Measurements from ENCODE around the gene TMIGD1. TPM values are rescaled to one million over a fixed set of nuclear protein-coding genes. Genes with fewer than 3 reads are reported as not detected.

TMIGD1 gene
- total and polyA plus RNA-seq, 2 donors (not counting 3 experiments of a cell fraction or from before 2014, with no cell fraction given) = not detected

GRCh38 chr17:30372755-30373154 lies 38.9 kb upstream of the TMIGD1 start:
- H3K79me2 ChIP-seq (ENCODE audit: control insufficient read depth, insufficient read depth, low read length) = no peaks in the 10 kb centered on the region
- no peak overlapping the region for H3K4me2 ChIP-seq (ENCODE audit: insufficient read depth, low read length)
- FAIRE-seq (no peak), DNase-seq (ENCODE audit: low read depth, low spot score) (no peak)
- H3K9me1 ChIP-seq (replicated peaks; ENCODE audit: control insufficient read depth, extremely low read depth, insufficient read depth, low read length) = no peaks in the 10 kb centered on the region
- no peaks in the 10 kb centered on the region for H3K9me3 ChIP-seq (replicated peaks; ENCODE audit: control insufficient read depth, insufficient read depth, low read length)
- H3K4me3 ChIP-seq (replicated peaks in 1 of 3; ENCODE audit: insufficient read depth in 1 of 3, low read depth in 1 of 3, low read length in 3 of 3) = no peak overlapping the region
- ChIA-PET CTCF (no interaction called here), POLR2A (no interaction called here)
- peaks cover 2 to 8% of the 10 kb centered on the region in 2 experiments for H3K27me3 ChIP-seq (ENCODE audit: control insufficient read depth in 2 of 2, insufficient read depth in 2 of 2, low read length in 2 of 2)
- H2AFZ ChIP-seq (ENCODE audit: low read depth, low read length) = no peak overlapping the region
- no peaks in the 10 kb centered on the region for H4K20me1 ChIP-seq (replicated peaks; ENCODE audit: control insufficient read depth, extremely low read depth, insufficient read depth, low read length)
- dilution Hi-C loops (cut with MboI; ENCODE audit: extremely low pct_ligation_motif_present, low sequenced_read_pairs) (no loop called here), intact Hi-C loops (cut with micrococcal nuclease) (no loop called here)
- BruUV-seq (replicated peaks) = no TSS peak
- no peak overlapping the region for H3K27ac ChIP-seq (ENCODE audit: insufficient read depth, low read depth, low read length)
- H3K36me3 ChIP-seq (ENCODE audit: control insufficient read depth in 2 of 2, extremely low read depth in 1 of 2, insufficient read depth in 2 of 2, low read length in 2 of 2) = no peaks in the 10 kb centered on the region
- H3K4me1 ChIP-seq (ENCODE audit: control insufficient read depth, extremely low read depth, insufficient read depth, low read length) = no peaks in the 10 kb centered on the region
- TF ChIP-seq FOS (IDR thresholded peaks at IDR 0.05; ENCODE audit: borderline replicate concordance, insufficient read depth, low read length) = peak; percentile 10
- TF ChIP-seq MYC (IDR thresholded peaks at IDR 0.05; ENCODE audit: low read depth, low read length) = no peak
- H3K9ac ChIP-seq (replicated peaks; ENCODE audit: extremely low read depth, insufficient read depth, low read length) = no peak overlapping the region

GRCh38 chr17:30369995-30370394 lies 36.1 kb upstream of the TMIGD1 start:
- no peaks in the 10 kb centered on the region for H3K36me3 ChIP-seq (ENCODE audit: control insufficient read depth in 2 of 2, extremely low read depth in 1 of 2, insufficient read depth in 2 of 2, low read length in 2 of 2)

More at GRCh38 chr17:30369995-30370394, 36.1 kb upstream of the TMIGD1 start:
- dilution Hi-C loops (cut with MboI; ENCODE audit: extremely low pct_ligation_motif_present, low sequenced_read_pairs) = no loop called here
- ChIA-PET POLR2A (no interaction called here), CTCF (interaction anchor here (1.8 kb wide), 1 partner anchor 14 kb away, joined by 5 read pairs; no protein-coding TSS in a partner anchor)
- no peaks in the 10 kb centered on the region for H3K9me3 ChIP-seq (replicated peaks; ENCODE audit: control insufficient read depth, insufficient read depth, low read length)
- H3K27ac ChIP-seq (ENCODE audit: insufficient read depth, low read depth, low read length) = no peak overlapping the region
- H3K4me3 ChIP-seq (replicated peaks in 1 of 3; ENCODE audit: insufficient read depth in 1 of 3, low read depth in 1 of 3, low read length in 3 of 3) = no peak overlapping the region
- no peaks in the 10 kb centered on the region for H4K20me1 ChIP-seq (replicated peaks; ENCODE audit: control insufficient read depth, extremely low read depth, insufficient read depth, low read length)
- no peak overlapping the region for H3K9ac ChIP-seq (replicated peaks; ENCODE audit: extremely low read depth, insufficient read depth, low read length)
- BruUV-seq (replicated peaks) = no TSS peak
- DNase-seq (ENCODE audit: low read depth, low spot score) (no peak), FAIRE-seq (no peak)
- H3K9me1 ChIP-seq (replicated peaks; ENCODE audit: control insufficient read depth, extremely low read depth, insufficient read depth, low read length) = no peaks in the 10 kb centered on the region
- no peaks in the 10 kb centered on the region for H3K4me1 ChIP-seq (ENCODE audit: control insufficient read depth, extremely low read depth, insufficient read depth, low read length)
- no peak overlapping the region for H2AFZ ChIP-seq (ENCODE audit: low read depth, low read length)
- TF ChIP-seq POLR2A (IDR thresholded peaks at IDR 0.05; ENCODE audit: low read depth, low read length) = no peak
- TF ChIP-seq, protein P1, sequence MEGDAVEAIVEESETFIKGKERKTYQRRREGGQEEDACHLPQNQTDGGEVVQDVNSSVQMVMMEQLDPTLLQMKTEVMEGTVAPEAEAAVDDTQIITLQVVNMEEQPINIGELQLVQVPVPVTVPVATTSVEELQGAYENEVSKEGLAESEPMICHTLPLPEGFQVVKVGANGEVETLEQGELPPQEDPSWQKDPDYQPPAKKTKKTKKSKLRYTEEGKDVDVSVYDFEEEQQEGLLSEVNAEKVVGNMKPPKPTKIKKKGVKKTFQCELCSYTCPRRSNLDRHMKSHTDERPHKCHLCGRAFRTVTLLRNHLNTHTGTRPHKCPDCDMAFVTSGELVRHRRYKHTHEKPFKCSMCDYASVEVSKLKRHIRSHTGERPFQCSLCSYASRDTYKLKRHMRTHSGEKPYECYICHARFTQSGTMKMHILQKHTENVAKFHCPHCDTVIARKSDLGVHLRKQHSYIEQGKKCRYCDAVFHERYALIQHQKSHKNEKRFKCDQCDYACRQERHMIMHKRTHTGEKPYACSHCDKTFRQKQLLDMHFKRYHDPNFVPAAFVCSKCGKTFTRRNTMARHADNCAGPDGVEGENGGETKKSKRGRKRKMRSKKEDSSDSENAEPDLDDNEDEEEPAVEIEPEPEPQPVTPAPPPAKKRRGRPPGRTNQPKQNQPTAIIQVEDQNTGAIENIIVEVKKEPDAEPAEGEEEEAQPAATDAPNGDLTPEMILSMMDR (IDR thresholded peaks at IDR 0.05; ENCODE audit: extremely low read depth in 1 of 2, insufficient read depth in 1 of 2, low read depth in 1 of 2, low read length in 2 of 2) = no peak
- TF ChIP-seq, protein P2, sequence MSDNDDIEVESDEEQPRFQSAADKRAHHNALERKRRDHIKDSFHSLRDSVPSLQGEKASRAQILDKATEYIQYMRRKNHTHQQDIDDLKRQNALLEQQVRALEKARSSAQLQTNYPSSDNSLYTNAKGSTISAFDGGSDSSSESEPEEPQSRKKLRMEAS (IDR thresholded peaks at IDR 0.05; ENCODE audit: insufficient read depth, insufficient read length) = no peak
- no peak for TF ChIP-seq EZH2 (IDR thresholded peaks at IDR 0.05; ENCODE audit: borderline replicate concordance, low read depth, low read length, severe bottlenecking)
- TF ChIP-seq FOS (IDR thresholded peaks at IDR 0.05; ENCODE audit: borderline replicate concordance, insufficient read depth, low read length) = no peak
- no peak for TF ChIP-seq MYC (IDR thresholded peaks at IDR 0.05; ENCODE audit: low read depth, low read length)
- H3K27me3 ChIP-seq (ENCODE audit: control insufficient read depth in 2 of 2, insufficient read depth in 2 of 2, low read length in 2 of 2) = peaks cover 3 to 13% of the 10 kb centered on the region in 2 experiments
- no peaks in the 10 kb centered on the region for H3K79me2 ChIP-seq (ENCODE audit: control insufficient read depth, insufficient read depth, low read length)
- intact Hi-C loops (cut with micrococcal nuclease) = no loop called here
- H3K4me2 ChIP-seq (ENCODE audit: insufficient read depth, low read length) = no peak overlapping the region
